BLaER1 treated with 17β-estradiol and CSF1 and Interleukin-3, amounts not matched to agents 10 nM and 100 nM (cell line): ENCODE data around the gene NCMAP.
A peak's percentile ranks its signal among the peaks of the same experiment; 100 is the strongest.
"Not testable (repeated sequence)": the region's sequence is repeated elsewhere in the genome, so short reads cannot be mapped to it uniquely, and the experiment has no call there.

Experiments
- H3K27ac ChIP-seq, 11 experiments: shearing (Covaris generic); formaldehyde crosslinking; 2 replicates each; pipeline ENCODE4 v1.8.1; 2022
- H3K27me3 ChIP-seq, 11 experiments: shearing (Covaris generic); formaldehyde crosslinking; 2 replicates each; pipeline ENCODE4 v1.8.1; 2022
- H3K36me3 ChIP-seq, 11 experiments: shearing (Covaris generic); formaldehyde crosslinking; 2 replicates each; pipeline ENCODE4 v1.8.1; 2022
- H3K4me1 ChIP-seq, 10 experiments: shearing (Covaris generic); formaldehyde crosslinking; 2 replicates each; pipeline ENCODE4 v1.8.1; 2022
- H3K4me2 ChIP-seq, 11 experiments: shearing (Covaris generic); formaldehyde crosslinking; 2 replicates each; pipeline ENCODE4 v1.8.1; 2022
- H3K4me3 ChIP-seq, 10 experiments: shearing (Covaris generic); formaldehyde crosslinking; 2 replicates each; pipeline ENCODE4 v1.8.1; 2022
- H3K9ac ChIP-seq, 11 experiments: shearing (Covaris generic); formaldehyde crosslinking; 2 replicates each; pipeline ENCODE4 v1.8.1; 2022
- H3K9me3 ChIP-seq, 11 experiments: shearing (Covaris generic); formaldehyde crosslinking; replicated peaks in 1 of 11; 2 replicates each; pipeline ENCODE4 v1.8.1; 2022
- H4K20me1 ChIP-seq, 11 experiments: shearing (Covaris generic); formaldehyde crosslinking; 2 replicates each; pipeline ENCODE4 v1.8.1; 2022
- Cebpa-rat ChIP-seq, 11 experiments: shearing (Covaris generic); IDR thresholded peaks; 2 replicates each; pipeline ENCODE4 v1.8.1; 2022

NCMAP gene

DNA sequence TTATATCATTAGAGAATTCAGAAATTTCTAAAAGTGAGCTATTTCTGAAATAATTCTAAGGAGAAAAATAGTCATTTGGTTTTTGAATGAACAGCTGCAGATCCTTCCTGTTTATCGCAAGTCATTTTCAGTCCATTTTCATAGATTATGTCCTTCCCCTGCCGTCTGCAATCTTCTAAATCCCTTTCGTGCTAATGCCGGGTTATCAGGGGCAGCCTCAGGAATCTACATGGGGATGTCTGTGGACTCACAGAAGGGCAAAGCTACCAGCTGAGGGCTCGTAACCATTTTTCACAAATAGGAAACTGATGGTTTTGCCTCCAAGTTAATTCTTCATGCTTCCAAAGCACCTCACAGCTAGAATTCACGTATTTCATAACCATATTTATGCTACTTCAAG is 30.3 kb upstream of the NCMAP start:
- no peak overlapping the region for H3K27ac ChIP-seq
- no peaks in the 10 kb centered on the region for H3K27me3 ChIP-seq
- H3K36me3 ChIP-seq: peaks cover 0 to 10% (median 0%) of the 10 kb centered on the region in 11 experiments; a peak in 2 of 22 replicates
- TF ChIP-seq Cebpa-rat (IDR thresholded peaks at IDR 0.05): no peak
- no peak overlapping the region for H3K4me2 ChIP-seq
- no peaks in the 10 kb centered on the region for H3K4me1 ChIP-seq
- H3K9ac ChIP-seq: no peak overlapping the region
- H3K9me3 ChIP-seq: no peaks in the 10 kb centered on the region
- H4K20me1 ChIP-seq: no peaks in the 10 kb centered on the region
- no peak overlapping the region for H3K4me3 ChIP-seq

DNA sequence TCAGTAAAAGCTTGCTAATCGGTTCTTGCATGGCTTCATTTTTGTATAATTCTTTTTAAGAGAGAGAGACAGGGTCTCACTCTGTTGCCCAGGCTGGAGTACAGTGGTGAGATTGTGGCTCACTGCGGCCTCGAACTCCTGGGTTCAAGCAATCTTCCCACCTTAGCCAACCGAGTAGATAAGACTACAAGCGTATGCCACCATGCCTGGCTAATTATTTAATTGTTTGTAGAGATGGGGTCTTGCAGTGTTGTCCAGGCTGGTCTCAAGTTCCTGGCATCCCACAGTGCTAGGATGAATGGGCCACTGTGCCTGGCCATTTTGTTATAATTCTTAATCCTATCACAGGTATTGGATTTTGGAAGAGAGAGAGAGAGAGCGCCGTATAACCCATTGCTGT is 29.8 kb upstream of the NCMAP start:
- Histone ChIP-seq H3K27me3 (no peaks in the 10 kb centered on the region), H3K27ac (no peak overlapping the region), H3K4me2 (no peak overlapping the region), H3K9ac (no peak overlapping the region), H3K4me1 (no peaks in the 10 kb centered on the region), H3K36me3 (peaks cover 0 to 10% (median 0%) of the 10 kb centered on the region in 11 experiments; a peak in 2 of 22 replicates), H4K20me1 (no peaks in the 10 kb centered on the region), H3K4me3 (no peak overlapping the region), H3K9me3 (no peaks in the 10 kb centered on the region)
- no peak for TF ChIP-seq Cebpa-rat (IDR thresholded peaks at IDR 0.05)

DNA sequence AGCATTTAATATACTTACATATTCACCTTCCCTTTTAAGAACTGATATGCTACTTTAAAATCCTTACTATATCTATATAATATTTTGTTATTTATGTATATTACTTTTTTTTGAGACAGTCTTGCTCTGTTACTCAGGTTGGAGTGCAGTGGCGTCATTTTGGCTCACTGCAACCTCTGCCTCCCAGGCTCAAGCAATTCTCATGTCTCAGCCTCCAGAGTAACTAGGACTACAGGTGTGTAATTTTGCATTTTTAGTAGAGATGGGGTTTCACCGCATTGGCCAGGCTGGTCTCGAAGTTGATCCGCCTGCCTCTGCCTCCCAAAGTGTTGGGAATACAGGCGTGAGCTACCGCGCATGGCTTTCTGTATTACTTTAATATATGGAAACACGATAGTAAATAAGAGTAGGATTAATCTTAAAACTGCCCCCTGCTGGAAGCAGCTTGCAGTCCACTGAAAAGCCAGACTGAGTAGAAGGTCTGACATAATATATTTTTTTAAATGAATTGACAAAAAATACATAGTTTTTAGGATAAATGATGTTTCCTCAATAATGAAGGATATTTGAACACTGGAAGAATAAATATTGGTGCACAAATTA is 28.8 kb upstream of the NCMAP start:
- TF ChIP-seq Cebpa-rat (IDR thresholded peaks at IDR 0.05): no peak
- Histone ChIP-seq H3K4me2 (no peak overlapping the region), H3K27ac (no peak overlapping the region), H3K36me3 (peaks cover 0 to 10% (median 0%) of the 10 kb centered on the region in 11 experiments; a peak in 1 of 22 replicates), H3K4me3 (no peak overlapping the region), H3K4me1 (no peaks in the 10 kb centered on the region), H4K20me1 (no peaks in the 10 kb centered on the region), H3K9me3 (no peaks in the 10 kb centered on the region), H3K27me3 (no peaks in the 10 kb centered on the region), H3K9ac (no peak overlapping the region)

GRCh38 chr1:24528744-24529143 is 27.1 kb upstream of the NCMAP start:
- Histone ChIP-seq H3K36me3 (0 out of 22 replicates have a peak, but pooled peaks cover 0 to 7% (median 0%) of the 10 kb centered on the region in 11 experiments), H3K4me1 (peaks cover 0 to 3% (median 0%) of the 10 kb centered on the region in 10 experiments; a peak in 5 of 20 replicates), H3K4me3 (no peak overlapping the region), H3K9me3 (no peaks in the 10 kb centered on the region), H3K27ac (no peak overlapping the region), H3K9ac (no peak overlapping the region), H3K4me2 (no peak overlapping the region), H3K27me3 (peaks cover 0 to 6% (median 0%) of the 10 kb centered on the region in 11 experiments; a peak in 3 of 22 replicates), H4K20me1 (no peaks in the 10 kb centered on the region)
- no peak for TF ChIP-seq Cebpa-rat (IDR thresholded peaks at IDR 0.05)

DNA sequence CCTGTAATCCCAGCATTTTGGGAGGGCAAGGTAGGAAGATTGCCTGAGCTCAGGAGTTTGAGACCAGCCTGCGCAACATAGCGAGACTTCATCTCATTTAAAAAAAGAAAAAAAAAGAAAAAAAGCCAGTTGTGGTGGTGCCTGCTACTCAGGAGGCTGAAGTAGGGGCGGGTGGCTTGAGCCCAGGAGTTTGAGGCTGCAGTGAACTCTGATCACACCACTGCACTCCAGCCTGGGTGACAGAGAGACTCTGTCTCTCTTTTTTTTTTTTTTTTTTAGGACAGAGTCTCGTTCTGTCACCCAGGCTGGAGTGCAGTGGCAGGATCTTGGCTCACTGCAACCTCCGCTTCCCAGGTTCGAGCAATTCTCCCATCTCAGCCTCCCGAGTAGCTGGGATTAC is 26.6 kb upstream of the NCMAP start:
- not testable (repeated sequence) for H3K4me3 ChIP-seq, H3K9me3 ChIP-seq, H3K27ac ChIP-seq, H3K4me1 ChIP-seq, H3K36me3 ChIP-seq, H3K9ac ChIP-seq, H3K4me2 ChIP-seq, H4K20me1 ChIP-seq
- peaks cover 0 to 12% (median 4%) of the 10 kb centered on the region in 11 experiments; a peak in 8 of 22 replicates for H3K27me3 ChIP-seq

DNA sequence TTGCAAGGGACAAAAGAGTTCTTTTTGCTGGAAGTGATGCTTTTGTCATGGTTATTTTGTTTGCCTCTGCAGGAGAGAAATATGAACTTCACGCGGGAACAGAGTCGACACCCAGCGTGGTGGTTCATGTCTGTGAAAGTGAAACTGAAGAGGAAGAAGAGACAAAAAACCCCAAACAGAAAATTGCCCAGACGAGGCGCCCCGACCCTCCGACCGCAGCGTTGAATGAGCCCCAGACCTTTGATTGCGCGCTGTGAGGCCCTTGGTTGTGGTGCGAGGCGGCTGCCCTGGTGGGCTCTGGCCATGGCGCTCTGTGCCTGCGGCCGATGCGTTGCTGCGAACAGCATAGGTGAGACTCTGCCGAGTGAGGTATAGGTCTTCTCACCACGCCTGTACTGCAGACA is 20.9 kb upstream of the NCMAP start:
- Histone ChIP-seq H3K9me3 (no peaks in the 10 kb centered on the region), H3K36me3 (no peaks in the 10 kb centered on the region), H4K20me1 (peaks cover 0 to 13% (median 0%) of the 10 kb centered on the region in 11 experiments; a peak in 3 of 22 replicates), H3K27ac (peak overlapping the region in 5 of 11 experiments; percentile 19 to 57 (median 39); a peak in 7 of 22 replicates), H3K27me3 (peaks cover 14 to 53% (median 45%) of the 10 kb centered on the region in 11 experiments; a peak in 21 of 22 replicates), H3K4me3 (peak overlapping the region; percentile 38 to 66 (median 54)), H3K4me1 (peaks cover 30 to 38% (median 34%) of the 10 kb centered on the region in 10 experiments), H3K9ac (peak overlapping the region; percentile 36 to 71 (median 61); a peak in 19 of 22 replicates), H3K4me2 (peak overlapping the region; percentile 76 to 98 (median 96))
- TF ChIP-seq Cebpa-rat (IDR thresholded peaks at IDR 0.05): no peak

GRCh38 chr1:24535778-24536177 is 20.1 kb upstream of the NCMAP start:
- TF ChIP-seq Cebpa-rat (IDR thresholded peaks at IDR 0.05): no peak
- Histone ChIP-seq H3K4me3 (no peak overlapping the region), H3K4me1 (peaks cover 30 to 40% (median 37%) of the 10 kb centered on the region in 10 experiments), H3K9ac (no peak overlapping the region), H4K20me1 (peaks cover 0 to 13% (median 0%) of the 10 kb centered on the region in 11 experiments; a peak in 3 of 22 replicates), H3K4me2 (peak overlapping the region; percentile 76 to 98 (median 96)), H3K27ac (no peak overlapping the region), H3K27me3 (peaks cover 14 to 59% (median 52%) of the 10 kb centered on the region in 11 experiments; a peak in 21 of 22 replicates), H3K9me3 (no peaks in the 10 kb centered on the region), H3K36me3 (no peaks in the 10 kb centered on the region)

DNA sequence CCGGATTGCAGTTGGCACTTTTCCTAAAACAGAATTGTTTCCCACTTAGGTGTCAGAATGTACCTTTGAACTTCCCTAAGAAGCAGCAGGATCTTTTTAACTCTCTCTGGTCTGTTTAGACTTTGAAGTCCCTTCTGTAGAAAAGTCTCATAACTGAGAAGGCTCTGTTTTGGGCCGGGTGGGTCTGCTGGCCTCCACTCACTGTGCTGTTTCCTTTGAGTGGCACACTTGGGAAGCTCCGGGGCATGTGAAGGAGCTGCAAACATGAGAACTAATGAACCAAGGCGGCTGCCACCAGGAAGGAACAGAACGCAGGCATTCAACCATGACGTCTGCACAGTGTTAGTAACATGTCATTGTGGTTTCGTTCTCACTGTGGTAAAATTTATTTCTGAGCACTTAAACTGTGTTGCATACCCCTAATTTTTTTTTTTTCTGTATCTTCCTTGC is 19.5 kb upstream of the NCMAP start:
- H3K27me3 ChIP-seq: peaks cover 14 to 60% (median 53%) of the 10 kb centered on the region in 11 experiments; a peak in 21 of 22 replicates
- H4K20me1 ChIP-seq: peaks cover 0 to 13% (median 0%) of the 10 kb centered on the region in 11 experiments; a peak in 3 of 22 replicates
- H3K36me3 ChIP-seq: no peaks in the 10 kb centered on the region
- 0 out of 22 replicates have a peak overlapping the region, but pooled peaks of 2 of the 11 experiments have one; percentile 13 to 31 for H3K9ac ChIP-seq
- H3K4me2 ChIP-seq: peak overlapping the region; percentile 76 to 98 (median 96)
- no peaks in the 10 kb centered on the region for H3K9me3 ChIP-seq
- peaks cover 30 to 46% (median 38%) of the 10 kb centered on the region in 10 experiments for H3K4me1 ChIP-seq
- H3K27ac ChIP-seq: 0 out of 22 replicates have a peak overlapping the region, but pooled peaks of 1 of the 11 experiments have one; percentile 35
- TF ChIP-seq Cebpa-rat (IDR thresholded peaks at IDR 0.05): no peak
- no peak overlapping the region for H3K4me3 ChIP-seq

DNA sequence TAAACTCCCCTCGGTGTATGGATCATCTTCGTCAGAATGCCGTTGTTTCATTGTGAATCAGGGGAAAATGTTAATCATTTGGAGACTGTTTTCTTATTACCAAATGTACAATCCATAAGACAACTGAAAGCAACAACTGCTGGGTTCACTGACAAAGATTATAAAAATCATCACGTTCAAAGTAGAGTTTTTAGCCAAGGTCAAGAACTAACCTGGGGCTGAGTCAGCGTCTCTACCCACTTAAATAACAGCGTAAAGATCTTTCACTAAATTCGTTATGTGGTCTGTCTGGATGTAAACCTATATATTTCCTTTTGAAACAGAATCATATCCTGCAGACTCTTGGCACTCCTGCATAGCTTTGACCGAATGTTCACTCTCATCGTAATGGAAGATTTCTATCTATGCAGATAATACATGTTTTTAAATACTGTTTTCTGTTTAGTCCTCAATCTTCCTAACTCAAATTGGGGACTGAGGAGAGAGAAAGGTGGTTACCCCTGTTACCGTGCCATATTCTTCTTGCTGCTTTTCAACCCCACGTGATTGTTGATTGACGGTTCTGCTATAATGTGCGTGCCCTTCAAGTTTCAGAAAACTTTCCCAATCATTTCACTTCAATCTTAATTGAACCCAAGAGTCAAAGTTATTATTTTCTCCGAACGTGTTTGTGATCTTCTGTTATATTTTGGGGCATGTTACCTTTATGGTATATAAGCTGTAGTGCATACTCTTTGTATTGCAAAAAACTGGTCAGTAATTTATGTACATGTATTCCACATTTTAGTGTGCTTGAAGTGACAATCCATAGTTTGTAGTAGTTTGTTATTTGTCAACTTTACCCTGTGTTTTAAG is 15.6 kb upstream of the NCMAP start:
- Histone ChIP-seq H3K9ac (no peak overlapping the region), H3K27ac (no peak overlapping the region)

More for the DNA sequence above, 15.6 kb upstream of the NCMAP start:
- Histone ChIP-seq H3K27me3 (peaks cover 12 to 47% (median 40%) of the 10 kb centered on the region in 11 experiments; a peak in 21 of 22 replicates), H3K9me3 (no peaks in the 10 kb centered on the region), H4K20me1 (peaks cover 0 to 10% (median 0%) of the 10 kb centered on the region in 11 experiments; a peak in 3 of 22 replicates), H3K4me1 (peaks cover 18 to 34% (median 27%) of the 10 kb centered on the region in 10 experiments), H3K4me2 (peak overlapping the region in 4 of 11 experiments; percentile 23 to 63 (median 55); a peak in 5 of 22 replicates), H3K36me3 (no peaks in the 10 kb centered on the region), H3K4me3 (no peak overlapping the region)
- TF ChIP-seq Cebpa-rat (IDR thresholded peaks at IDR 0.05): no peak
